Measurements from ENCODE around the gene TNFSF13.

TNFSF13 gene

DNA sequence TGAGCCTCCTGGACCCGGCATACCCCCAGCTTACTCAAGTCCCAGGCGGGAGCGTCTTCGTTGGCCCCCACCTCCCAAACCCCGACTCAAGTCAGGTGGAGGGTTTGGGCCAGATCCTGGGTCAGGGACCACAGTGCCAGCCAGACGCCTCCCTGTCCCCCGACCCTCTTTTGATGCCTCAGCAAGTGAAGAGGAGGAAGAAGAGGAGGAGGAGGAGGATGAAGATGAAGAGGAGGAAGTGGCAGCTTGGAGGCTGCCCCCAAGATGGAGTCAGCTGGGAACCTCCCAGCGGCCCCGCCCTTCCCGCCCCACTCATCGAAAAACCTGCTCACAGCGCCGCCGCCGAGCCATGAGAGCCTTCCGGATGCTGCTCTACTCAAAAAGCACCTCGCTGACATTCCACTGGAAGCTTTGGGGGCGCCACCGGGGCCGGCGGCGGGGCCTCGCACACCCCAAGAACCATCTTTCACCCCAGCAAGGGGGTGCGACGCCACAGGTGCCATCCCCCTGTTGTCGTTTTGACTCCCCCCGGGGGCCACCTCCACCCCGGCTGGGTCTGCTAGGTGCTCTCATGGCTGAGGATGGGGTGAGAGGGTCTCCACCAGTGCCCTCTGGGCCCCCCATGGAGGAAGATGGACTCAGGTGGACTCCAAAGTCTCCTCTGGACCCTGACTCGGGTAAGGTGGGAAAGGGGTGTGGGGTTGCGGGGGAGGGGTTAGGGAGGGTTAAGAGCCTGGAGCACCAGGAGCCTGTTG lies 4.7 kb downstream of the TNFSF13 start:
- no peak for DNase-seq (ENCODE audit: low read depth)
- TF ChIP-seq, protein P1, sequence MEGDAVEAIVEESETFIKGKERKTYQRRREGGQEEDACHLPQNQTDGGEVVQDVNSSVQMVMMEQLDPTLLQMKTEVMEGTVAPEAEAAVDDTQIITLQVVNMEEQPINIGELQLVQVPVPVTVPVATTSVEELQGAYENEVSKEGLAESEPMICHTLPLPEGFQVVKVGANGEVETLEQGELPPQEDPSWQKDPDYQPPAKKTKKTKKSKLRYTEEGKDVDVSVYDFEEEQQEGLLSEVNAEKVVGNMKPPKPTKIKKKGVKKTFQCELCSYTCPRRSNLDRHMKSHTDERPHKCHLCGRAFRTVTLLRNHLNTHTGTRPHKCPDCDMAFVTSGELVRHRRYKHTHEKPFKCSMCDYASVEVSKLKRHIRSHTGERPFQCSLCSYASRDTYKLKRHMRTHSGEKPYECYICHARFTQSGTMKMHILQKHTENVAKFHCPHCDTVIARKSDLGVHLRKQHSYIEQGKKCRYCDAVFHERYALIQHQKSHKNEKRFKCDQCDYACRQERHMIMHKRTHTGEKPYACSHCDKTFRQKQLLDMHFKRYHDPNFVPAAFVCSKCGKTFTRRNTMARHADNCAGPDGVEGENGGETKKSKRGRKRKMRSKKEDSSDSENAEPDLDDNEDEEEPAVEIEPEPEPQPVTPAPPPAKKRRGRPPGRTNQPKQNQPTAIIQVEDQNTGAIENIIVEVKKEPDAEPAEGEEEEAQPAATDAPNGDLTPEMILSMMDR (conservative IDR thresholded peaks at IDR 0.05; ENCODE audit: low read depth, low read length), result no peak
- H3K4me3 ChIP-seq (ENCODE audit: low read length), result no peak overlapping the region

DNA sequence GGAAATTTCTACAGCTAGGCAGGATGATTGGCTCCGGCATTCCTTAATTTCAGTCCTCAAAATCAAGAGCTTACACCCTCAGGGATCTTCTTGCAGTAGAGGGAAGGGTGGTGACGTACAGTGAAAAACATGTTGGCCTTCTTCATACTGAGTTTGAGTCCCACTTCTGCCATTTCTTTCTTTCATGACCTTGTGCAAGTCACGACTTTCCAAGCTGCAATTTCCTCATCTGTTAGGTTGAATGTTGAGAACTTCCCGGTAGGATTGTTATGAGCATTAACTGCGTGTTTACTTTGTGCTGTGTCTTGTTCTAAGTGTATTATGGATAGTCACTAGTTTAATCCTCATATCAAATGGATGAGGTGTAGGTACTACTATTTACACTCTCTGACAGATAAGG lies 11.0 kb downstream of the TNFSF13 start:
- TF ChIP-seq, protein P1 (conservative IDR thresholded peaks at IDR 0.05; ENCODE audit: low read depth, low read length), result no peak
- no peak for DNase-seq (ENCODE audit: low read depth)
- no peak overlapping the region for H3K4me3 ChIP-seq (ENCODE audit: low read length)

DNA sequence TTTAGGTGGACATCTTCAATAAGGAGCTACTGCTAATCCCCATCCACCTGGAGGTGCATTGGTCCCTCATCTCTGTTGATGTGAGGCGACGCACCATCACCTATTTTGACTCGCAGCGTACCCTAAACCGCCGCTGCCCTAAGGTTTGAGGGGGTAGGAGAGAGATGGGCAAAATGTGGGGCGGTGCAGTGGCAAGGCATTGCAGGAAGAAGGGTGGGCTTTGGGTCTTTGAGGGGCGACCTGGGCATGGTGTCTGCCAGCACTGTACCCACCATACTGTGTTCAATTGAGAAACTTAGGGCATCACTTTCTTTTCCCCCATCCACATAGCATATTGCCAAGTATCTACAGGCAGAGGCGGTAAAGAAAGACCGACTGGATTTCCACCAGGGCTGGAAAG lies 11.8 kb downstream of the TNFSF13 start:
- TF ChIP-seq, protein P1 (conservative IDR thresholded peaks at IDR 0.05; ENCODE audit: low read depth, low read length), result no peak
- no peak for DNase-seq (ENCODE audit: low read depth)
- no peak overlapping the region for H3K4me3 ChIP-seq (ENCODE audit: low read length)

DNA sequence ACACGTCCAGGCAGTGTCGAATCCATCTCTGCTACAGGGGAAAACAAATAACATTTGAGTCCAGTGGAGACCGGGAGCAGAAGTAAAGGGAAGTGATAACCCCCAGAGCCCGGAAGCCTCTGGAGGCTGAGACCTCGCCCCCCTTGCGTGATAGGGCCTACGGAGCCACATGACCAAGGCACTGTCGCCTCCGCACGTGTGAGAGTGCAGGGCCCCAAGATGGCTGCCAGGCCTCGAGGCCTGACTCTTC lies 13.7 kb downstream of the TNFSF13 start:
- H3K4me3 ChIP-seq (ENCODE audit: low read length), result peak overlapping the region; percentile 64
- no peak for DNase-seq (ENCODE audit: low read depth)
- TF ChIP-seq, protein P1 (conservative IDR thresholded peaks at IDR 0.05; ENCODE audit: low read depth, low read length), result no peak

DNA sequence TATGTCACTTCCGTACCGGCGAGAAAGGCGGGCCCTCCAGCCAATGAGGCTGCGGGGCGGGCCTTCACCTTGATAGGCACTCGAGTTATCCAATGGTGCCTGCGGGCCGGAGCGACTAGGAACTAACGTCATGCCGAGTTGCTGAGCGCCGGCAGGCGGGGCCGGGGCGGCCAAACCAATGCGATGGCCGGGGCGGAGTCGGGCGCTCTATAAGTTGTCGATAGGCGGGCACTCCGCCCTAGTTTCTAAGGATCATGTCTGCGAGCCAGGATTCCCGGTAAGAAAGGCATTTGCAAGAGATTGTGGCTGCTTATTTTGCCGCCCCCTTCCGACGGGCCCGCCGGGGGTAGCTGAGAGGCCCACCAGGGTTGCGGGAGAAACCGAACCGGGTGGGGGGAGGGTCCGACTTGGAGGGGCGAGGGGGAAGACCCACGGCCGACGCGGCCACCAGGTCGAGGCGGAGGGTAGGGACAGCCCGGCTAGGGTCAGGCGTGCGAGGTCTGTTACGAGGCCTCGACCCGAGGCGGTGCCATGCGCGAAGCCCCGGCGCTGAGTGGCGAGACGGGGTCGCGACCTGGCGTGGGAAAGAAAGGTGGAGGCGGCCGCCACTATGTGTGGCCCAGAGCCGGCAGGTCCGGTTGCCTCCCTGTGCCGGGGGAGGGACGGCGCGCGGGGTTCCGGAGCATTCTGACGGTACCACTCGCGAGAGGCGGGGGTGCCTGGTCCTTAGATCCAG lies 14.2 kb downstream of the TNFSF13 start:
- TF ChIP-seq, protein P1 (conservative IDR thresholded peaks at IDR 0.05; ENCODE audit: low read depth, low read length), result no peak
- peak overlapping the region; percentile 95 for H3K4me3 ChIP-seq (ENCODE audit: low read length)
- DNase-seq (ENCODE audit: low read depth), result peak; percentile 97

DNA sequence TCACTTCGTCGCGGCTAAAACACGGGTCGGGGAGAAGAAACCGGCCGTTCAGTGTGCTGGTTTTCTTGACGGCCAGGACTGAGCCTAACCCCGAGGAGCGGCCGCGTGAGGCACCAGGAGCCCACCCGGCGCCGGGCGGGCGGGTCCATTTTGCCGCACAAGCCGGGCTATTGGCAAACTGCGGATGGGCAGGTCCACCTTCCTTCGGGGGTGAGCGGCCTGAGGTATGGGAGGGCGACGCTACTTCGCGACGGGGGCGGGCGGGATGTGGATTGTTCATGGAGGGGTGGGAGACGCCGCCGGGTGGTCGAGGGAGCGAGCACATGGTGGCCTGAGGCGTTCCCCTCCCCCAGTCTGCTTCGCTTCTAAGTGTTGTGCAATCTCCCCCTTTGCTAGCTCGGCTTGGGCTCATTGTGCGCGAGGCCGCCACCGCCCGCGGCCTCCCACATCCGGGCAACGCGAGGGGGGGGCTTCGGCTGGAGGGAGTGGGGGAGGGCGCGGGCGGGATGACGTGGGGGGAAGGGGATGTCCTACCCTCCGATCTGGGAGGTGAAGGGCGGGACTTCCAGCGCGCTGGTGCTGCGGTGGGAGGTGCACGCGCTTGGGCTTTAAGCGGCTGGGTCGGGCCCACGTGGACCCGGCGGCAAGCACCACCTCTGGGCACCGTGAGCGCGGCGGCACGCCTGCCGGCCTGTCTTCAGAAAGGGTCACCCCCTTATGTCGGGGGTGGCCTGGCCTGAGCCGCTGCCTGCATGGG lies 15.0 kb downstream of the TNFSF13 start:
- TF ChIP-seq, protein P1 (conservative IDR thresholded peaks at IDR 0.05; ENCODE audit: low read depth, low read length), result no peak
- peak; percentile 66 for DNase-seq (ENCODE audit: low read depth)
- peak overlapping the region; percentile 95 for H3K4me3 ChIP-seq (ENCODE audit: low read length)

All from retinal pigment epithelial cell (primary cell).